H1 (cell line): Measurements from ENCODE around the gene PDE2A. TPM values are rescaled to one million over a fixed set of nuclear protein-coding genes. Genes with fewer than 3 reads are reported as not detected.

Experiments
- BACH1 ChIP-seq: IDR thresholded peaks from 2 replicates; pipeline ENCODE4 v1.6.1; 2012; ENCODE audit warnings: low read length, improper control_type of control experiment
- CBX5 ChIP-seq: fragments of 300-800, 300-1000 bp; sonication (generic); IDR thresholded peaks from 2 replicates; pipeline ENCODE4 v1.7.1; 2016; ENCODE audit warnings: antibody characterized with exemption, low read length, low read depth
- CREB1 ChIP-seq: IDR thresholded peaks from 2 replicates; pipeline ENCODE4 v1.6.1; 2012; ENCODE audit warnings: inconsistent platforms
- E2F6 ChIP-seq: IDR thresholded peaks from 2 replicates; pipeline ENCODE4 v1.6.1; 2012; ENCODE audit warnings: inconsistent platforms
- GTF2F1 ChIP-seq: IDR thresholded peaks from 2 replicates; pipeline ENCODE4 v1.6.1; 2012; ENCODE audit warnings: low read depth, low read length, improper control_type of control experiment, borderline replicate concordance
- POLR2AphosphoS5 ChIP-seq: IDR thresholded peaks from 2 replicates; pipeline ENCODE4 v1.6.1; 2011; ENCODE audit warnings: low read depth, low read length
- RXRA ChIP-seq: IDR thresholded peaks from 2 replicates; pipeline ENCODE4 v1.6.1; 2011; ENCODE audit warnings: low read depth, mild to moderate bottlenecking, low read length, moderate library complexity; ENCODE audit not compliant: insufficient read depth
- TCF12 ChIP-seq: IDR thresholded peaks from 2 replicates; pipeline ENCODE4 v1.6.1; 2011; ENCODE audit warnings: low read depth, mild to moderate bottlenecking, low read length
- polyA plus RNA-seq, 7 experiments: library from polyadenylated mRNA; depleted of rRNA in 3 of 7; stranded (reverse) in 5 of 7; unstranded in 2 of 7; fragments of >200 nt in 5 of 7; fragments of 200-250 nt in 2 of 7; gene quantifications; 1 replicate in 5 of 7; 2 replicates in 1 of 7; 4 replicates in 1 of 7; pipeline versions ENCODE4 v1.2.1 to v1.2.3, GENCODE V29; 2011 to 2013; ENCODE audit warnings: missing spikeins in 2 of 7, mixed read lengths in 2 of 7
- total RNA-seq: library from RNA; stranded (reverse); fragmentation: NEBNext Ultra II Directional; extraction: Animal tissue kit (Norgen Biotek cat#: 25700); gene quantifications from 2 replicates; pipeline ENCODE4 v1.2.1, GENCODE V29; 2021

Gene PDE2A
- total and polyA plus RNA-seq, 2 of the 8 experiments (the other 6 are each of a cell fraction or from before 2014, with no cell fraction given): 3.4 to 7.1 TPM

- TF ChIP-seq RXRA (no peak), TCF12 (no peak), CREB1 (no peak), GTF2F1 (no peak), CBX5 (no peak), E2F6 (no peak), POLR2AphosphoS5 (no peak), BACH1 (no peak)
Observed at GRCh38 chr11:72649215-72649976, 24.8 kb downstream of the PDE2A start (continued).
